ENCODE results near the gene KRT35.
"Not testable (repeated sequence)": the region's sequence is repeated elsewhere in the genome, so short reads cannot be mapped to it uniquely, and the experiment has no call there.

Gene KRT35

DNA sequence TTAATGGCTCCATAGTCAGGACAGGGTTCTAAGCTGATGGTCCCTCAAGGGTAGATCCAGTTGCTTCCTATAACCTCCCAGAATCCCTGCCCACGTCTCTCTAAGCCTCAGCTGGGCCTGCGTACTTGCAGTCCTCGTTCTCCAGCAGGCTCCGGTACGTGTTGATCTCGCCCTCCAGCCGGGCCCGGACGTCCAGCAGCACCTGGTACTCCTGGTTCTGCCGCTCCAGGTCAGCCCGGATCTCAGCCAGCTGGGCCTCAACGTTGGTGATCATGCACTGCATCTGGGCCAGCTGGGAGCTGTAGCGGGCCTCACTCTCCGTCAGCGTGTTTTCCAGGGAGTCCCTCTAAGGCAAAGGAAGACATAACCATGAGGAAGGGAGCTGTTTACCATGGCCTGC lies 18.2 kb downstream of the KRT35 start:
- no peak for DNase-seq (ENCODE audit: low read depth in 2 of 3, low spot score in 2 of 3)

- no peak for DNase-seq (ENCODE audit: low read depth in 2 of 3, low spot score in 2 of 3)
These were observed 23.3 kb downstream of the KRT35 start for GRCh38 chr17:41457676-41458075.

GRCh38 chr17:41456204-41456603 lies 24.7 kb downstream of the KRT35 start:
- DNase-seq (ENCODE audit: low read depth in 2 of 3, low spot score in 2 of 3), result no peak

DNA sequence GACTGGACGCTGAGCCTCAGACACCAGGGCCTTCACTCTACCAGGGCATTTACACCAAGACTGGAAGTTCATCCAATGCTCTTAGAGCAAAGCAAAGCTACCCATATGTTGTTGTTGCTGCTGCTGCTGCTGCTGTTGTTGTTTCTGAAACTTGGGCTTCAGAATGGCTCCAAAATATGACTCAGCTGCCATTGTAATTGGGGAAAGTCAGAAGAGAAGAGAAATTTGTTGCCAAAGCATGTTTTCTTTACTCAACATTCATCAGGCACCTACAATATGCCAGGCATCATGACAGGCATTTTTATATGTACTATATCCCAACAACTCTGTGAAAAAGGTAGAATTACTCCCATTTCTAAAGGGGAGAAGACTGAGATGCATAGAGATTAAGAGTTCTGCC lies 25.7 kb downstream of the KRT35 start:
- DNase-seq (ENCODE audit: low read depth in 2 of 3, low spot score in 2 of 3), result no peak

GRCh38 chr17:41453066-41453465 lies 27.9 kb downstream of the KRT35 start:
- DNase-seq (ENCODE audit: low read depth in 2 of 3, low spot score in 2 of 3), result no peak

DNA sequence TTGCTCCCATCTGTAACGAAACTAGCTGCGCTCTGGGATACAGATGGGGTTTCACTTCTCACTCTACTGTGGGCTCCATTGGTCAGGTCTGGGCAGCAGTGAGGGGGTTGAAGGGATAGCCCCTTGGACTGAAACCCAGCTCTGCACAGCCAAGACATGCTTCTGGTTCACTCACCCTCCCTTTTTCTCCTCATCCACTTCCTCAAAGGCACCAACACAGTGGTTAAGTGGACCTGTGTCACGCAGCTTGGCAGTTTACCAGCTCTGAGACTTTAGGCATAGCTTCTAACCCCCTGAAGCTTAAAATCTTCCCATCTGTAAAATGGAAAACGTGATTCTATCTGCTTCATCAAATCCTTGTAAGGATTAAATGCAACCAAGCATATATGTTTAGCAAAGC lies 28.7 kb downstream of the KRT35 start:
- no peak for DNase-seq (ENCODE audit: low read depth in 2 of 3, low spot score in 2 of 3)

GRCh38 chr17:41451154-41451728 lies 29.7 kb downstream of the KRT35 start:
- DNase-seq (ENCODE audit: low read depth in 2 of 3, low spot score in 2 of 3), result no peak

- DNase-seq (ENCODE audit: low read depth in 2 of 3, low spot score in 2 of 3), result no peak
These were observed 31.9 kb downstream of the KRT35 start for GRCh38 chr17:41449008-41449407.

- DNase-seq (ENCODE audit: low read depth in 2 of 3, low spot score in 2 of 3), result no peak
These were observed 32.4 kb downstream of the KRT35 start for GRCh38 chr17:41448506-41448905.

DNA sequence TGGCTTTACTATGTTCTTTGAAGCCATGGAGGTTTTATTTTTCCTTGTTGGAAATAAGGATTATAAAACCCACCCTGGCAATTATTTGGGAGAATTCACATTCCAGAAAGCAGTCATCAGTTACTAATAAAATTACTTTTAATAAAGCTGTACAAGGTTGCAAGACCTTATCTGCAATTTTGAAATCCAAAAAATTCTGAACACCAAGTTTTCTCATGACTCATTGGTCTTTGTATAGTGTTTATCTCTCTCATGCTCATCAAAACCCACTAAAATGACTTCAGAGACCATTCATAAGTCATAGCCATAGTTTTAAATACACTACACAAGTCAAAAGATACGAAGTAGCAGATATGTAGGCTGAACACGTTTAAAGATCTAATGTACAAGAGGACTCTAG lies 34.1 kb downstream of the KRT35 start:
- DNase-seq (ENCODE audit: low read depth in 2 of 3, low spot score in 2 of 3), result no peak

DNA sequence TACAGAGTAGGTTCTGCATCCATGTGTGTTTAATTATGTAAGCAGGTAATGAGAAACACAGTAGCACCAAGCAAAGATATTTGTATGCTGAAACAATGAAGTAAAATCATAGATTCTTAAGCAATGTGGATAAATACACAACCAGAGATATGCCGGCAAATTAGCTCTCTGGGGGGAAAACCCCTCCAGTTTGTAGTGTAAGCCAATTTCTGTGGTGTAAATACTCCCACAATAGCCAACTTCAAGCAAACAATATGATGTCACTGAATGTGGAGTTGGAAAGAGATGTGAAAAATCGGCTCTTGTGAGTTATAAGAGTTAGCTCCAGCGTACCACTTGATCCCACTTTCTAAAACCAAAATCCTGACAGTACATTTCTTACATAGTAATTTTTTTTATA lies 36.3 kb downstream of the KRT35 start:
- no peak for DNase-seq (ENCODE audit: low read depth in 2 of 3, low spot score in 2 of 3)

- no peak for DNase-seq (ENCODE audit: low read depth in 2 of 3, low spot score in 2 of 3)
These were observed 36.8 kb downstream of the KRT35 start for GRCh38 chr17:41444186-41444585.

DNA sequence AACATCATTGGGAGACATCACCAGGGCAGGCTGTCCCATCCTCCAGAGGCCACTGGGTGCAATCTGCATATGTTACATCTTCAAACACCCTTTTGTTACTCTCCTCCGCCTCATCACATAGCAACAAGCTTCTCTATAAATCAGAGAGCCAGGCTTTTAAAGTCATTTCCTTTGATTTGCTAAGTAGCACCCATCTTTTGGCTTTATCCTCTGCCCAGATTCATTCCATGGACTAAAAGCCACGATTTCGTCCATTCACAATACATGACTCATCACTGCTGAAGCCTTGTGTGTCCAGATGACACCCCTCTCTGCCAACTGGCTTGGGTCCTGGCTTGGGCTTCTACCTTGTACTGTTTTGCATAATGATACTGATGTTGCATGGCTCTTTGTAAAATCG lies 38.2 kb downstream of the KRT35 start:
- no peak for DNase-seq (ENCODE audit: low read depth in 2 of 3, low spot score in 2 of 3)

- no peak for DNase-seq (ENCODE audit: low read depth in 2 of 3, low spot score in 2 of 3)
These were observed 40.4 kb downstream of the KRT35 start, which contains the start of gene KRT38 for GRCh38 chr17:41440531-41441033. Gene KRT38 (minus strand): TSS chr17:41440983. CDS start chr17:41440921, 62 bp downstream.

GRCh38 chr17:41439375-41439774 lies 41.6 kb downstream of the KRT35 start:
- no peak for DNase-seq (ENCODE audit: low read depth in 2 of 3, low spot score in 2 of 3)

DNA sequence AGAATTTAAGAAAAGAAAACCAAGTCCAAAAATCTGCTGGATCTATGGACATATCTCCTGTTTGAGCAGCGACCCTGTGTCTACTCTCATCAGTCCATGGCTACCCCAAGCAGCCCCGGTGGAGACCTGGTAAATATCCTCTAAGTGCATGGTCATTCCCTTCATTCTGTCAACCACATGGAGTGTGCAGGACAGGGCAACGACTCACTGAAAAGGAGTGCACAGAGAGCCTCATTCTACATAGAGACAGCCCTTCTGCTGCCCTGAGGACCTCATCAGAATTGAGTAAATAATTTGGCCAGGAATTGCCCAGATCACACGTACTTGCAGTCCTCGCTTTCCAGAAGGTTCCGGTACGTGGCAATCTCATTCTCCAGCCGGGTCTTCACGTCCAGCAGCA lies 43.2 kb downstream of the KRT35 start:
- no peak for DNase-seq (ENCODE audit: low read depth in 2 of 3, low spot score in 2 of 3)

- no peak for DNase-seq (ENCODE audit: low read depth in 2 of 3, low spot score in 2 of 3)
These were observed 43.7 kb downstream of the KRT35 start for GRCh38 chr17:41437254-41437653.

- no peak for DNase-seq (ENCODE audit: low read depth in 2 of 3, low spot score in 2 of 3)
These were observed 46.5 kb downstream of the KRT35 start for GRCh38 chr17:41434415-41434814.

- no peak for DNase-seq (ENCODE audit: low read depth in 2 of 3, low spot score in 2 of 3)
These were observed 46.9 kb downstream of the KRT35 start for GRCh38 chr17:41434005-41434404.

GRCh38 chr17:41433586-41433985 lies 47.4 kb downstream of the KRT35 start:
- no peak for DNase-seq (ENCODE audit: low read depth in 2 of 3, low spot score in 2 of 3)

GRCh38 chr17:41430376-41430775 lies 50.6 kb downstream of the KRT35 start:
- not testable (repeated sequence) for DNase-seq (ENCODE audit: low read depth in 2 of 3, low spot score in 2 of 3)

- DNase-seq (ENCODE audit: low read depth in 2 of 3, low spot score in 2 of 3), result no peak
These were observed 51.3 kb downstream of the KRT35 start for GRCh38 chr17:41429667-41430066.

- DNase-seq (ENCODE audit: low read depth in 2 of 3, low spot score in 2 of 3), result no peak
These were observed 52.2 kb downstream of the KRT35 start for GRCh38 chr17:41428591-41429291.

All from activated CD8-positive, alpha-beta memory T cell treated with anti-CD3 and anti-CD28 coated beads for 48 hours (primary cell).